ENCODE results near the gene PNPLA6.

Gene PNPLA6

GRCh38 chr19:7600721-7601120, 65.2 kb downstream of the PNPLA6 start:
- DNase-seq (ENCODE audit: low read depth, low spot score) = no peak

GRCh38 chr19:7602240-7602934, 66.9 kb downstream of the PNPLA6 start:
- no peak for DNase-seq (ENCODE audit: low read depth, low spot score)

GRCh38 chr19:7602935-7603497, 67.5 kb downstream of the PNPLA6 start:
- no peak for DNase-seq (ENCODE audit: low read depth, low spot score)

GRCh38 chr19:7603919-7604318, 68.4 kb downstream of the PNPLA6 start:
- DNase-seq (ENCODE audit: low read depth, low spot score) = no peak

- DNase-seq (ENCODE audit: low read depth, low spot score) = peak; percentile 97
Observed at GRCh38 chr19:7605490-7606222, 70.1 kb downstream of the PNPLA6 start.

GRCh38 chr19:7606289-7606688, 70.8 kb downstream of the PNPLA6 start:
- DNase-seq (ENCODE audit: low read depth, low spot score) = no peak

- DNase-seq (ENCODE audit: low read depth, low spot score) = no peak
Observed at GRCh38 chr19:7607212-7607873, 71.8 kb downstream of the PNPLA6 start.

- DNase-seq (ENCODE audit: low read depth, low spot score) = no peak
Observed at GRCh38 chr19:7607874-7608560, 72.5 kb downstream of the PNPLA6 start.

- DNase-seq (ENCODE audit: low read depth, low spot score) = no peak
Observed at GRCh38 chr19:7610491-7611240, 75.1 kb downstream of the PNPLA6 start.
